HCT116 (cell line): ENCODE measurements around the gene CASZ1. TPM values are rescaled to one million over a fixed set of nuclear protein-coding genes. Genes with fewer than 3 reads are reported as not detected.

Experiments used
- ATAC-seq: fragments of 200-7000 bp; cut with Tn5 transposase; 2 replicates; pipeline ENCODE4 v1.9.1; 2020; ENCODE audit warnings: mild to moderate bottlenecking, moderate library complexity
- BruUV-seq: library from RNA; stranded (reverse); fragments of 400-500 nt; replicated peaks from 2 replicates; lab custom pipeline; 2021; lab: Mats Ljungman, UMichigan
- CTCF ChIA-PET: fragments of 300-600 bp; sonication (Branson Sonifier 250); formaldehyde crosslinking; loops from one replicate; lab custom pipeline; 2021; ENCODE audit warnings: antibody characterized with exemption; lab: Charles Lee
- POLR2A ChIA-PET: fragments of 300-600, 350-600 bp; sonication (Branson Sonifier 250); formaldehyde crosslinking; loops from one replicate; lab custom pipeline; 2021; ENCODE audit warnings: antibody characterized with exemption; lab: Charles Lee
- RAD21 ChIA-PET, 2 experiments: fragments of 300-600 bp; sonication (Branson Sonifier 250); formaldehyde crosslinking; loops; one replicate each; lab custom pipeline; 2023; ENCODE audit warnings: low total read pairs in 2 of 2; ENCODE audit not compliant: uncharacterized antibody in 2 of 2, unreplicated experiment in 2 of 2, low non-redundant PET in 1 of 2; lab: Charles Lee
- DNase-seq: peaks from one replicate; pipeline ENCODE4 v3.0.0-alpha.2; 2010; ENCODE audit warnings: low read depth, low spot score
- H2AFZ ChIP-seq: fragments of 200-600 bp; shearing (Covaris generic), sonication (generic); 2 replicates; pipeline ENCODE4 v1.6.1; 2017; ENCODE audit warnings: low read depth, mixed run types, mixed read lengths, antibody characterized with exemption, low read length; ENCODE audit not compliant: poor library complexity, severe bottlenecking
- H3K27ac ChIP-seq: 2 replicates; pipeline ENCODE4 v1.5.1; 2012; ENCODE audit warnings: low read depth, low read length
- H3K27me3 ChIP-seq: fragments of 200-600 bp; sonication (generic); 2 replicates; pipeline ENCODE4 v1.6.1; 2016; ENCODE audit warnings: mixed run types, low read length, mixed read lengths; ENCODE audit not compliant: insufficient read depth
- H3K36me3 ChIP-seq, 2 experiments: fragments of 200-500 bp in 1 of 2; fragments of 200-600 bp in 1 of 2; sonication (Bioruptor generic) in 1 of 2; sonication (generic) in 1 of 2; 2 replicates each; pipeline versions ENCODE4 v1.5.1 to v1.6.1; 2014 to 2016; ENCODE audit warnings: low read length in 2 of 2, inconsistent platforms in 1 of 2, mixed read lengths in 1 of 2, mixed run types in 1 of 2; ENCODE audit not compliant: insufficient read depth in 2 of 2, control insufficient read depth in 1 of 2
- H3K4me1 ChIP-seq, 2 experiments: fragments of 200-600 bp in 1 of 2; sonication (generic) in 1 of 2; 2 replicates each; pipeline versions ENCODE4 v1.5.1 to v1.6.1; 2012 to 2017; ENCODE audit warnings: low read length in 2 of 2, inconsistent platforms in 1 of 2, mild to moderate bottlenecking in 1 of 2, mixed read lengths in 1 of 2, mixed run types in 1 of 2, moderate library complexity in 1 of 2; ENCODE audit not compliant: insufficient read depth in 2 of 2, control insufficient read depth in 1 of 2
- H3K4me2 ChIP-seq: fragments of 200-600 bp; sonication (generic); 2 replicates; pipeline ENCODE4 v1.6.1; 2017; ENCODE audit warnings: mixed run types, low read length, mixed read lengths
- H3K4me3 ChIP-seq, 2 experiments: fragments of 200-600 bp in 1 of 2; sonication (generic) in 1 of 2; replicated peaks in 1 of 2; 2 replicates each; pipeline ENCODE4 v1.5.1; 2011 to 2016; ENCODE audit warnings: low read length in 2 of 2, control low read depth in 1 of 2, low read depth in 1 of 2, mild to moderate bottlenecking in 1 of 2, mixed read lengths in 1 of 2, mixed run types in 1 of 2
- H3K79me2 ChIP-seq: fragments of 200-600 bp; sonication (generic); 2 replicates; pipeline ENCODE4 v1.6.1; 2017; ENCODE audit warnings: mild to moderate bottlenecking, mixed run types, low read length, moderate library complexity, mixed read lengths; ENCODE audit not compliant: insufficient read depth
- H3K9ac ChIP-seq: fragments of 200-600 bp; sonication (generic); 2 replicates; pipeline ENCODE4 v1.6.1; 2016; ENCODE audit warnings: low read length, mixed read lengths
- H3K9me2 ChIP-seq: fragments of 200-600 bp; sonication (generic), shearing (Covaris generic); 2 replicates; pipeline ENCODE4 v1.6.1; 2017; ENCODE audit warnings: mixed run types, mild to moderate bottlenecking, moderate library complexity; ENCODE audit not compliant: insufficient read depth
- H3K9me3 ChIP-seq, 2 experiments: fragments of 200-500 bp in 1 of 2; fragments of 200-600 bp in 1 of 2; sonication (Bioruptor generic) in 1 of 2; sonication (generic) in 1 of 2; 2 replicates each; pipeline ENCODE4 v1.6.1; 2014 to 2017; ENCODE audit warnings: low read length in 2 of 2, mixed read lengths in 2 of 2, inconsistent platforms in 1 of 2, low read depth in 1 of 2, mild to moderate bottlenecking in 1 of 2, mixed run types in 1 of 2, moderate library complexity in 1 of 2; ENCODE audit not compliant: control insufficient read depth in 1 of 2, insufficient read depth in 1 of 2
- H4K20me1 ChIP-seq: fragments of 200-600 bp; sonication (generic), shearing (Covaris generic); 2 replicates; pipeline ENCODE4 v1.6.1; 2017; ENCODE audit warnings: mixed run types, mild to moderate bottlenecking, moderate library complexity; ENCODE audit not compliant: insufficient read depth
- ATF3 ChIP-seq: IDR thresholded peaks from 2 replicates; pipeline ENCODE4 v1.6.1; 2012
- CEBPB ChIP-seq: IDR thresholded peaks from 2 replicates; pipeline ENCODE4 v1.6.1; 2012; ENCODE audit warnings: low read depth
- ELF1 ChIP-seq: IDR thresholded peaks from 2 replicates; pipeline ENCODE4 v1.6.1; 2012; ENCODE audit warnings: low read depth, borderline replicate concordance
- JUND ChIP-seq: IDR thresholded peaks from 2 replicates; pipeline ENCODE4 v1.6.1; 2012
- POLR2A ChIP-seq: IDR thresholded peaks from 2 replicates; pipeline ENCODE4 v1.7.0; 2011; ENCODE audit warnings: borderline replicate concordance; ENCODE audit not compliant: insufficient read depth, insufficient read length; ENCODE audit errors: extremely low read depth
- YY1 ChIP-seq: IDR thresholded peaks from 2 replicates; pipeline ENCODE4 v1.6.1; 2011; ENCODE audit warnings: low read length, low read depth, moderate library complexity, mild to moderate bottlenecking; ENCODE audit not compliant: insufficient replicate concordance; ENCODE audit errors: extremely low read depth
- ZBTB33 ChIP-seq: IDR thresholded peaks from 2 replicates; pipeline ENCODE4 v1.6.1; 2011; ENCODE audit warnings: mild to moderate bottlenecking, low read length, moderate library complexity; ENCODE audit not compliant: insufficient replicate concordance; ENCODE audit errors: extremely low read depth
- intact Hi-C: fragments of 100-400 bp; cut with micrococcal nuclease; formaldehyde crosslinking; loops from 2 replicates; pipeline ENCODE4 v1.10.0; 2022
- total RNA-seq: library from RNA; stranded (reverse); gene quantifications from one replicate; pipeline ENCODE4 v1.2.1, GENCODE V29; 2021; ENCODE audit not compliant: unreplicated experiment

Gene CASZ1
- total RNA-seq, 1 experiment from 2014 or later = 7.7 TPM

GRCh38 chr1:10789047-10789791 is 7.2 kb downstream of the CASZ1 start:
- no peaks in the 10 kb centered on the region for H3K79me2 ChIP-seq
- H3K4me2 ChIP-seq = no peak overlapping the region
- no peak overlapping the region for H3K27ac ChIP-seq
- intact Hi-C loops = no loop called here
- RAD21 ChIA-PET = no interaction called here
- H2AFZ ChIP-seq = no peak overlapping the region
- no peaks in the 10 kb centered on the region for H3K9me2 ChIP-seq
- peaks cover 4 to 16% of the 10 kb centered on the region in 2 experiments; a peak in 3 of 4 replicates for H3K4me1 ChIP-seq
- H3K36me3 ChIP-seq = no peaks in the 10 kb centered on the region
- peaks cover 27% of the 10 kb centered on the region for H3K27me3 ChIP-seq
- no peaks in the 10 kb centered on the region for H4K20me1 ChIP-seq
- TF ChIP-seq JUND (no peak), ELF1 (no peak), CEBPB (no peak), POLR2A (no peak), ATF3 (no peak), ZBTB33 (no peak), YY1 (no peak)
- TF ChIP-seq, all 23 proteins: peak for 0
- BruUV-seq = no TSS peak
- ChIA-PET CTCF (interaction anchor here (1.3 kb wide), 1 partner anchor 10 kb away, joined by 3 read pairs; no protein-coding TSS in a partner anchor), POLR2A (no interaction called here)
- no peak for ATAC-seq
- H3K9ac ChIP-seq = no peak overlapping the region
- no peak for DNase-seq
- no peak overlapping the region for H3K4me3 ChIP-seq
- no peaks in the 10 kb centered on the region for H3K9me3 ChIP-seq
